Lung (tissue), 12 donors: ENCODE measurements around the gene PSMC3IP. TPM values are rescaled to one million over a fixed set of nuclear protein-coding genes. Genes with fewer than 3 reads are reported as not detected.

Source experiments
- ATAC-seq: fragments of 200-7000 bp; cut with Tn5 transposase; one replicate; pipeline ENCODE4 v1.9.1; 2020; ENCODE audit warnings: moderate number of reproducible peaks; ENCODE audit not compliant: insufficient read depth, low FRiP score
- DNase-seq, 3 donors: peaks; one replicate each; pipeline ENCODE4 v3.0.0-alpha.2; 2013 to 2017
- H3K27ac ChIP-seq, 2 donors: one replicate each; pipeline ENCODE4 v1.5.1; 2013; ENCODE audit warnings: mild to moderate bottlenecking in 2 of 2, moderate library complexity in 2 of 2, control low read depth in 1 of 2, inconsistent platforms in 1 of 2, low read depth in 1 of 2, low read length in 1 of 2
- H3K27me3 ChIP-seq, 3 donors: one replicate each; pipeline ENCODE4 v1.5.1; 2013; ENCODE audit warnings: low read length in 2 of 3; ENCODE audit not compliant: control insufficient read depth in 3 of 3, insufficient read depth in 3 of 3
- H3K36me3 ChIP-seq, 4 donors: one replicate each; pipeline ENCODE4 v1.5.1; 2013; ENCODE audit warnings: low read length in 4 of 4, mild to moderate bottlenecking in 1 of 4, moderate library complexity in 1 of 4; ENCODE audit not compliant: control insufficient read depth in 4 of 4, insufficient read depth in 4 of 4
- H3K4me1 ChIP-seq, 5 donors: one replicate each; pipeline ENCODE4 v1.5.1; 2013; ENCODE audit warnings: low read length in 5 of 5, mild to moderate bottlenecking in 2 of 5, moderate library complexity in 1 of 5; ENCODE audit not compliant: control insufficient read depth in 5 of 5, insufficient read depth in 5 of 5
- H3K4me3 ChIP-seq: one replicate; pipeline ENCODE4 v1.5.1; 2013; ENCODE audit warnings: mild to moderate bottlenecking, control low read depth, moderate library complexity
- H3K9ac ChIP-seq, 2 donors: one replicate each; pipeline ENCODE4 v1.5.1; 2013; ENCODE audit warnings: low read length in 2 of 2, control low read depth in 1 of 2; ENCODE audit not compliant: insufficient read depth in 1 of 2
- H3K9me3 ChIP-seq, 4 donors: one replicate each; pipeline ENCODE4 v1.5.1; 2013; ENCODE audit warnings: low read length in 3 of 4, mild to moderate bottlenecking in 1 of 4, moderate library complexity in 1 of 4; ENCODE audit not compliant: control insufficient read depth in 4 of 4, insufficient read depth in 3 of 4
- CTCF ChIP-seq: IDR thresholded peaks from 2 replicates; pipeline ENCODE4 v1.5.1; 2012; ENCODE audit warnings: mild to moderate bottlenecking; ENCODE audit errors: control extremely low read depth, extremely low read depth
- WGBS, 2 donors: extraction: QIAGEN DNeasy Blood & Tissue Kit; methylation state at CpG; one replicate each; pipeline ENCODE4 v1.1.7; 2013; 5-methylcytosine and 5-hydroxymethylcytosine counted together
- polyA plus RNA-seq, 2 donors: library from polyadenylated mRNA; stranded (reverse); fragments of 200-250 nt; gene quantifications; one replicate each; pipeline ENCODE4 v1.2.1, GENCODE V29; 2013
- total RNA-seq, 2 donors: library from RNA; depleted of rRNA in 1 of 2; stranded (reverse); fragments of >200 nt in 1 of 2; gene quantifications; one replicate each; pipeline ENCODE4 v1.2.1, GENCODE V29; 2014 to 2021
- donor health status: control.
- donor health status: control.
- donor health status: Bipolar disorder and iron deficiency.
- donor health status: healthy.
- donor health status: DM: yes; HTN: yes; CAD: no.

The PSMC3IP gene
- total and polyA plus RNA-seq, 4 donors = 3.4 to 7.5 (median 4.0) TPM

DNA sequence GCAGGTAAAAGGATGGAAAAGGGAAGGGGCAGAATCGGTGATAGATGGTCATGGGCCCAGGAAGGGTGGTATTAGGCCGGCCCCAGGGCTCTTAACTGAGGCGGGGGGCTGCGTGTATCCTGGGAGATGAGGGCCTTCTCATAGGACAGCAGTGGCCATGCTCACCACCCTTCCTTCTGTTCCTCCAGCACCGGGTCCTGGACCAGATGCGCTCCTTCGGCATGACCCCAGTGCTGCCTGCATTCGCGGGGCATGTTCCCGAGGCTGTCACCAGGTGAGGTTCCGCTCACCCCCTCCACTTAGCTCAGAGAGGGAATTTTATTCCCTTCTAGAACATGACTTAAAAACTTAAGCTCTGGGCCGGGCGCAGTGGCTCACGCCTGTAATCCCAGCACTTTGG, 39.0 kb downstream of the PSMC3IP start:
- WGBS, 2 donors = 96% methylated on average over 14 of the region's 14 CpGs
- DNase-seq (no peak), ATAC-seq (no peak)
- peaks cover 0 to 18% (median 2%) of the 10 kb centered on the region in 5 donors for H3K4me1 ChIP-seq
- TF ChIP-seq CTCF = no peak
- H3K9ac ChIP-seq = no peak overlapping the region
- peaks cover 3 to 38% (median 6%) of the 10 kb centered on the region in 4 donors for H3K36me3 ChIP-seq
- H3K27ac ChIP-seq = no peak overlapping the region
- no peaks in the 10 kb centered on the region for H3K9me3 ChIP-seq
- no peaks in the 10 kb centered on the region for H3K27me3 ChIP-seq
- no peak overlapping the region for H3K4me3 ChIP-seq

- no peaks in the 10 kb centered on the region for H3K9me3 ChIP-seq
- peaks cover 3 to 33% (median 6%) of the 10 kb centered on the region in 4 donors for H3K36me3 ChIP-seq
- TF ChIP-seq CTCF = no peak
- H3K4me3 ChIP-seq = no peak overlapping the region
- DNase-seq (no peak), ATAC-seq (no peak)
- peaks cover 0 to 18% (median 2%) of the 10 kb centered on the region in 5 donors for H3K4me1 ChIP-seq
- no peak overlapping the region for H3K9ac ChIP-seq
- 91 to 94% methylated on average over 5 of the region's 5 CpGs for WGBS, 2 donors
- no peak overlapping the region for H3K27ac ChIP-seq
- no peaks in the 10 kb centered on the region for H3K27me3 ChIP-seq
Measured at GRCh38 chr17:42537826-42538451, 39.6 kb downstream of the PSMC3IP start.

- Histone ChIP-seq H3K27ac (peak overlapping the region; percentile 88 to 98), H3K4me3 (peak overlapping the region; percentile 83), H3K9ac (no peak overlapping the region), H3K4me1 (peaks cover 0 to 18% (median 2%) of the 10 kb centered on the region in 5 donors), H3K36me3 (peaks cover 3 to 27% (median 5%) of the 10 kb centered on the region in 4 donors), H3K9me3 (no peaks in the 10 kb centered on the region), H3K27me3 (no peaks in the 10 kb centered on the region)
- 86 to 91% methylated on average over 31 of the region's 31 CpGs for WGBS, 2 donors
- no peak for DNase-seq
- ATAC-seq = no peak
- TF ChIP-seq CTCF = no peak
Measured at GRCh38 chr17:42537156-42537805, 40.2 kb downstream of the PSMC3IP start.
